Measurements from ENCODE around the gene APAF1. TPM values are rescaled to one million over a fixed set of nuclear protein-coding genes. Genes with fewer than 3 reads are reported as not detected.
A peak's percentile ranks its signal among the peaks of the same experiment; 100 is the strongest.

Gene APAF1
- total and polyA plus RNA-seq, 2 of the 13 experiments (the other 11 are each of a cell fraction or from before 2014, with no cell fraction given): 6.0 to 13.0 TPM

DNA sequence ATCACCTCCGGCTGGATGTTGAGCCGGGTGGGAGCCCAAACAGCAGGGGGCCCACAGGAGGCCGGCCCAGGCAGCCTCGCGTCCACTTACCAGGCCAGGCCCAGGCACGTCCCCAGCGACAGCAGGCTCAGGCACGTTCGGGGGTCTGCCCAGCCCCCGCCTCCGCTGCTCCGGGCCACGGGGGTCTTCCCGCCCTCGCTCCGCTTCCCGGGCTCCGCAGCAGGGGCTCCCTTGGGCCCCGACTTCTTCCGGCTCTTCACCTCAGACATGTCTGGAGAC lies 718 bp upstream of the APAF1 start (continued):
- TF ChIP-seq, protein P1, sequence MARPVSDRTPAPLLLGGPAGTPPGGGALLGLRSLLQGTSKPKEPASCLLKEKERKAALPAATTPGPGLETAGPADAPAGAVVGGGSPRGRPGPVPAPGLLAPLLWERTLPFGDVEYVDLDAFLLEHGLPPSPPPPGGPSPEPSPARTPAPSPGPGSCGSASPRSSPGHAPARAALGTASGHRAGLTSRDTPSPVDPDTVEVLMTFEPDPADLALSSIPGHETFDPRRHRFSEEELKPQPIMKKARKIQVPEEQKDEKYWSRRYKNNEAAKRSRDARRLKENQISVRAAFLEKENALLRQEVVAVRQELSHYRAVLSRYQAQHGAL (CRISPR knock-in tag; IDR thresholded peaks at IDR 0.05; ENCODE audit: not compliant biosample characterization): no peak
- TF ChIP-seq, protein P2, sequence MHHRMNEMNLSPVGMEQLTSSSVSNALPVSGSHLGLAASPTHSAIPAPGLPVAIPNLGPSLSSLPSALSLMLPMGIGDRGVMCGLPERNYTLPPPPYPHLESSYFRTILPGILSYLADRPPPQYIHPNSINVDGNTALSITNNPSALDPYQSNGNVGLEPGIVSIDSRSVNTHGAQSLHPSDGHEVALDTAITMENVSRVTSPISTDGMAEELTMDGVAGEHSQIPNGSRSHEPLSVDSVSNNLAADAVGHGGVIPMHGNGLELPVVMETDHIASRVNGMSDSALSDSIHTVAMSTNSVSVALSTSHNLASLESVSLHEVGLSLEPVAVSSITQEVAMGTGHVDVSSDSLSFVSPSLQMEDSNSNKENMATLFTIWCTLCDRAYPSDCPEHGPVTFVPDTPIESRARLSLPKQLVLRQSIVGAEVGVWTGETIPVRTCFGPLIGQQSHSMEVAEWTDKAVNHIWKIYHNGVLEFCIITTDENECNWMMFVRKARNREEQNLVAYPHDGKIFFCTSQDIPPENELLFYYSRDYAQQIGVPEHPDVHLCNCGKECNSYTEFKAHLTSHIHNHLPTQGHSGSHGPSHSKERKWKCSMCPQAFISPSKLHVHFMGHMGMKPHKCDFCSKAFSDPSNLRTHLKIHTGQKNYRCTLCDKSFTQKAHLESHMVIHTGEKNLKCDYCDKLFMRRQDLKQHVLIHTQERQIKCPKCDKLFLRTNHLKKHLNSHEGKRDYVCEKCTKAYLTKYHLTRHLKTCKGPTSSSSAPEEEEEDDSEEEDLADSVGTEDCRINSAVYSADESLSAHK (CRISPR knock-in tag; IDR thresholded peaks at IDR 0.05; ENCODE audit: borderline replicate concordance): no peak
- TF ChIP-seq, protein P3, sequence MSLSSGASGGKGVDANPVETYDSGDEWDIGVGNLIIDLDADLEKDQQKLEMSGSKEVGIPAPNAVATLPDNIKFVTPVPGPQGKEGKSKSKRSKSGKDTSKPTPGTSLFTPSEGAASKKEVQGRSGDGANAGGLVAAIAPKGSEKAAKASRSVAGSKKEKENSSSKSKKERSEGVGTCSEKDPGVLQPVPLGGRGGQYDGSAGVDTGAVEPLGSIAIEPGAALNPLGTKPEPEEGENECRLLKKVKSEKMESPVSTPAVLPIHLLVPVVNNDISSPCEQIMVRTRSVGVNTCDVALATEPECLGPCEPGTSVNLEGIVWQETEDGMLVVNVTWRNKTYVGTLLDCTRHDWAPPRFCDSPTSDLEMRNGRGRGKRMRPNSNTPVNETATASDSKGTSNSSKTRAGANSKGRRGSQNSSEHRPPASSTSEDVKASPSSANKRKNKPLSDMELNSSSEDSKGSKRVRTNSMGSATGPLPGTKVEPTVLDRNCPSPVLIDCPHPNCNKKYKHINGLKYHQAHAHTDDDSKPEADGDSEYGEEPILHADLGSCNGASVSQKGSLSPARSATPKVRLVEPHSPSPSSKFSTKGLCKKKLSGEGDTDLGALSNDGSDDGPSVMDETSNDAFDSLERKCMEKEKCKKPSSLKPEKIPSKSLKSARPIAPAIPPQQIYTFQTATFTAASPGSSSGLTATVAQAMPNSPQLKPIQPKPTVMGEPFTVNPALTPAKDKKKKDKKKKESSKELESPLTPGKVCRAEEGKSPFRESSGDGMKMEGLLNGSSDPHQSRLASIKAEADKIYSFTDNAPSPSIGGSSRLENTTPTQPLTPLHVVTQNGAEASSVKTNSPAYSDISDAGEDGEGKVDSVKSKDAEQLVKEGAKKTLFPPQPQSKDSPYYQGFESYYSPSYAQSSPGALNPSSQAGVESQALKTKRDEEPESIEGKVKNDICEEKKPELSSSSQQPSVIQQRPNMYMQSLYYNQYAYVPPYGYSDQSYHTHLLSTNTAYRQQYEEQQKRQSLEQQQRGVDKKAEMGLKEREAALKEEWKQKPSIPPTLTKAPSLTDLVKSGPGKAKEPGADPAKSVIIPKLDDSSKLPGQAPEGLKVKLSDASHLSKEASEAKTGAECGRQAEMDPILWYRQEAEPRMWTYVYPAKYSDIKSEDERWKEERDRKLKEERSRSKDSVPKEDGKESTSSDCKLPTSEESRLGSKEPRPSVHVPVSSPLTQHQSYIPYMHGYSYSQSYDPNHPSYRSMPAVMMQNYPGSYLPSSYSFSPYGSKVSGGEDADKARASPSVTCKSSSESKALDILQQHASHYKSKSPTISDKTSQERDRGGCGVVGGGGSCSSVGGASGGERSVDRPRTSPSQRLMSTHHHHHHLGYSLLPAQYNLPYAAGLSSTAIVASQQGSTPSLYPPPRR (CRISPR knock-in tag; IDR thresholded peaks at IDR 0.05; ENCODE audit: borderline replicate concordance): no peak
- TF ChIP-seq POLR2AphosphoS5 (IDR thresholded peaks at IDR 0.05; ENCODE audit: low read depth, low read length) (no peak), ZNF354B (CRISPR knock-in tag; IDR thresholded peaks at IDR 0.05) (no peak), ZBTB21 (CRISPR knock-in tag; IDR thresholded peaks at IDR 0.05) (no peak), ZNF557 (CRISPR knock-in tag; IDR thresholded peaks at IDR 0.05) (no peak), GATA4 (IDR thresholded peaks at IDR 0.05; ENCODE audit: borderline replicate concordance, low read depth) (0 out of 2 replicates have a peak, but pooled peaks have one; percentile 4), KLF6 (CRISPR knock-in tag; IDR thresholded peaks at IDR 0.05) (peak; percentile 49; the same call in 1 of the 2 replicates), ZSCAN22 (CRISPR knock-in tag; IDR thresholded peaks at IDR 0.05) (no peak), ZNF256 (CRISPR knock-in tag; conservative IDR thresholded peaks at IDR 0.05) (no peak), TMF1 (CRISPR knock-in tag; IDR thresholded peaks at IDR 0.05; ENCODE audit: low read depth) (no peak), BRCA1 (CRISPR knock-in tag; IDR thresholded peaks at IDR 0.05) (no peak), ZNF317 (CRISPR knock-in tag; IDR thresholded peaks at IDR 0.05) (no peak), ZNF446 (CRISPR knock-in tag; IDR thresholded peaks at IDR 0.05) (no peak; the same call in 1 of the 2 replicates), MIXL1 (CRISPR knock-in tag; IDR thresholded peaks at IDR 0.05) (no peak)
- TF ChIP-seq, protein P4, sequence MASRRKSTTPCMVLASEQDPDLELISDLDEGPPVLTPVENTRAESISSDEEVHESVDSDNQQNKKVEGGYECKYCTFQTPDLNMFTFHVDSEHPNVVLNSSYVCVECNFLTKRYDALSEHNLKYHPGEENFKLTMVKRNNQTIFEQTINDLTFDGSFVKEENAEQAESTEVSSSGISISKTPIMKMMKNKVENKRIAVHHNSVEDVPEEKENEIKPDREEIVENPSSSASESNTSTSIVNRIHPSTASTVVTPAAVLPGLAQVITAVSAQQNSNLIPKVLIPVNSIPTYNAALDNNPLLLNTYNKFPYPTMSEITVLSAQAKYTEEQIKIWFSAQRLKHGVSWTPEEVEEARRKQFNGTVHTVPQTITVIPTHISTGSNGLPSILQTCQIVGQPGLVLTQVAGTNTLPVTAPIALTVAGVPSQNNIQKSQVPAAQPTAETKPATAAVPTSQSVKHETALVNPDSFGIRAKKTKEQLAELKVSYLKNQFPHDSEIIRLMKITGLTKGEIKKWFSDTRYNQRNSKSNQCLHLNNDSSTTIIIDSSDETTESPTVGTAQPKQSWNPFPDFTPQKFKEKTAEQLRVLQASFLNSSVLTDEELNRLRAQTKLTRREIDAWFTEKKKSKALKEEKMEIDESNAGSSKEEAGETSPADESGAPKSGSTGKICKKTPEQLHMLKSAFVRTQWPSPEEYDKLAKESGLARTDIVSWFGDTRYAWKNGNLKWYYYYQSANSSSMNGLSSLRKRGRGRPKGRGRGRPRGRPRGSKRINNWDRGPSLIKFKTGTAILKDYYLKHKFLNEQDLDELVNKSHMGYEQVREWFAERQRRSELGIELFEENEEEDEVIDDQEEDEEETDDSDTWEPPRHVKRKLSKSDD (CRISPR knock-in tag; IDR thresholded peaks at IDR 0.05; ENCODE audit: low read depth): no peak
- TF ChIP-seq, protein P5, sequence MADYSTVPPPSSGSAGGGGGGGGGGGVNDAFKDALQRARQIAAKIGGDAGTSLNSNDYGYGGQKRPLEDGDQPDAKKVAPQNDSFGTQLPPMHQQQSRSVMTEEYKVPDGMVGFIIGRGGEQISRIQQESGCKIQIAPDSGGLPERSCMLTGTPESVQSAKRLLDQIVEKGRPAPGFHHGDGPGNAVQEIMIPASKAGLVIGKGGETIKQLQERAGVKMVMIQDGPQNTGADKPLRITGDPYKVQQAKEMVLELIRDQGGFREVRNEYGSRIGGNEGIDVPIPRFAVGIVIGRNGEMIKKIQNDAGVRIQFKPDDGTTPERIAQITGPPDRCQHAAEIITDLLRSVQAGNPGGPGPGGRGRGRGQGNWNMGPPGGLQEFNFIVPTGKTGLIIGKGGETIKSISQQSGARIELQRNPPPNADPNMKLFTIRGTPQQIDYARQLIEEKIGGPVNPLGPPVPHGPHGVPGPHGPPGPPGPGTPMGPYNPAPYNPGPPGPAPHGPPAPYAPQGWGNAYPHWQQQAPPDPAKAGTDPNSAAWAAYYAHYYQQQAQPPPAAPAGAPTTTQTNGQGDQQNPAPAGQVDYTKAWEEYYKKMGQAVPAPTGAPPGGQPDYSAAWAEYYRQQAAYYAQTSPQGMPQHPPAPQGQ (CRISPR knock-in tag; IDR thresholded peaks at IDR 0.05; ENCODE audit: borderline replicate concordance): no peak
